Endothelial cell of umbilical vein (primary cell): ENCODE results near the gene TRPT1.

Experiments
- CTCF ChIP-seq, 2 donors: IDR thresholded peaks; 1 replicate in 1 of 2; 2 replicates in 1 of 2; pipeline ENCODE4 v1.5.1; 2011; ENCODE audit warnings: low read length in 2 of 2, mild to moderate bottlenecking in 2 of 2, moderate library complexity in 2 of 2, control low read depth in 1 of 2, inconsistent platforms in 1 of 2, low read depth in 1 of 2; ENCODE audit not compliant: insufficient read depth in 1 of 2; ENCODE audit errors: extremely low read depth in 1 of 2
- EZH2 ChIP-seq: IDR thresholded peaks from 2 replicates; pipeline ENCODE4 v1.6.1; 2012; ENCODE audit warnings: borderline replicate concordance, low read depth, mild to moderate bottlenecking, moderate library complexity, low read length, inconsistent platforms; ENCODE audit not compliant: severe bottlenecking
- FOS ChIP-seq: IDR thresholded peaks from 2 replicates; pipeline ENCODE4 v1.6.1; 2011; ENCODE audit warnings: mild to moderate bottlenecking, low read length, moderate library complexity, borderline replicate concordance; ENCODE audit not compliant: insufficient read depth
- GATA2 ChIP-seq: IDR thresholded peaks from 2 replicates; pipeline ENCODE4 v1.7.0; 2011; ENCODE audit warnings: low read depth, mild to moderate bottlenecking, moderate library complexity, mixed read lengths, low read length; ENCODE audit not compliant: insufficient read length, insufficient read depth
- JUN ChIP-seq: IDR thresholded peaks from 2 replicates; pipeline ENCODE4 v1.6.1; 2011; ENCODE audit warnings: borderline replicate concordance, low read depth; ENCODE audit not compliant: insufficient read length, insufficient read depth
- MAX ChIP-seq: IDR thresholded peaks from 2 replicates; pipeline ENCODE4 v1.6.1; 2011; ENCODE audit not compliant: insufficient read depth, insufficient read length
- MYC ChIP-seq: IDR thresholded peaks from one replicate; pipeline ENCODE4 v1.6.1; 2011; ENCODE audit warnings: mild to moderate bottlenecking, low read depth, low read length
- POLR2A ChIP-seq: IDR thresholded peaks from 2 replicates; pipeline ENCODE4 v1.6.1; 2012; ENCODE audit warnings: low read depth, mild to moderate bottlenecking, control low read depth, low read length
- POLR2AphosphoS5 ChIP-seq: IDR thresholded peaks from 2 replicates; pipeline ENCODE4 v1.6.1; 2012; ENCODE audit warnings: low read depth, mild to moderate bottlenecking, control low read depth, low read length, moderate library complexity; ENCODE audit not compliant: insufficient read depth

GRCh38 chr11:64226507-64227051, 593 bp upstream of the TRPT1 start:
- TF ChIP-seq CTCF (IDR thresholded peaks at IDR 0.05; ENCODE audit: extremely low read depth in 1 of 2, insufficient read depth in 1 of 2, low read depth in 1 of 2, low read length in 2 of 2) (no peak), MAX (no peak), POLR2A (no peak), GATA2 (no peak), POLR2AphosphoS5 (no peak), MYC (no peak), EZH2 (no peak), JUN (no peak), FOS (no peak)
